NCI-H2227 treated with DMSO at 0.1 percent for 48 hours (cell line): Measurements from ENCODE around the gene MTCL1.

Experiments
- DNase-seq: peaks from one replicate; lab custom pipeline; 2025; lab: John Stamatoyannopoulos, UW

Gene MTCL1

DNA sequence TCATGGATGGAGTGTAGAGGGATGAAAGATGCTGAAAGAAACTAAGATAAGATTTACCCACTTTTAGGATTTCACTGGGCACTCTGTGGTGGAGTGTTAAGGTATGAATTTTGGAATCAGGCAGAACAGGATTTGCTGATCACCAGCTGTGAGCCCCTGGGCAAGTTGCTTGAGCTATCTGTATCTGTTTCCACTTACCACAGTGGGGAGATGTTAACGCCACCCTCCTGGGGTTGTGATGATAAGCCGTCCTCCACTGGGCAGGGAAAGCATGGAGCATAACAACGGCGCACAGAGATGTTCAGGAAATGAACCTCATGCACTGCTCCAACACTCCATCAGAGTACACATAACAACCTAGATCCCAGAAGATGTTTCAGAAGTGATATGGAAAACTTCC lies 160.6 kb downstream of the MTCL1 start:
- DNase-seq, result no peak

DNA sequence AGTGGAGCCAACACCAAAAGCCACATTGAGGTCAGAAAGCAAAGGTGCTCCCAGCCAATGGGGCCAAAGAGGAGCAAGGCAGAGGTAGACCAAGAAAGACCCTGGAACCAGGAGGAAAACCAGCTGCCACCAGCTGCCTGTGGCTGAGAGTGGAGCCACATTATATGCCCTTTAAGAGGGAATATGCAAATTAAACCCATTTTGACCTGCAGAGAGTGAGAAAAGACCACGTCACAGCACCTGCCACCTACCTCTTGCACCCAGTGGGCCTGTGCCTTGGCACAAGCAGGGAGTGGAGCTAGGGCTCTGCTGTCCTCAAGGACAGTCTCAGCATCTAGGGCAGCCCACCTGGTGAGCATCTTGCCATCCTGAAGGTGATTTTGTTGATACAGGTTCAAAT lies 161.3 kb downstream of the MTCL1 start:
- DNase-seq, result no peak

DNA sequence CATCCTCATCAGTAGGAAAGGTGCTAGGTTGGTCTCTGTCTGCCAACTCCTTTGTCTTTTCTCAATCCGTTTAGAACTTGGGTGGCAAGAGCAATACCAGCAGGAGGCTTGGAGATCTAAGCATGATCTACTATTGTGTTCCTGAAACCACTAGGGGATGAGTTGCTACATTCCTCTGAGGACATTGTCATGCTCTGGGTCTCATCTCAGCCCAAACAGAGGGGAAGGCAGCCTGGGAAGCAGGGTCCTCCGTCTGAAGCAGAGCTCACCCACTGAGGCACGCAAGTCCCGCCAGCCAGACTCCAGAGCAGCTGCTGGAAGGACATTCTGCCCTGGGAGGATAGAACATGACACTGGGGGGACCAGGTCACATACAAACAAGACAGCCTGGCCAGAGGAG lies 162.9 kb downstream of the MTCL1 start:
- DNase-seq, result no peak

- no peak for DNase-seq
These were observed 163.5 kb downstream of the MTCL1 start for GRCh38 chr18:8868779-8869415.

DNA sequence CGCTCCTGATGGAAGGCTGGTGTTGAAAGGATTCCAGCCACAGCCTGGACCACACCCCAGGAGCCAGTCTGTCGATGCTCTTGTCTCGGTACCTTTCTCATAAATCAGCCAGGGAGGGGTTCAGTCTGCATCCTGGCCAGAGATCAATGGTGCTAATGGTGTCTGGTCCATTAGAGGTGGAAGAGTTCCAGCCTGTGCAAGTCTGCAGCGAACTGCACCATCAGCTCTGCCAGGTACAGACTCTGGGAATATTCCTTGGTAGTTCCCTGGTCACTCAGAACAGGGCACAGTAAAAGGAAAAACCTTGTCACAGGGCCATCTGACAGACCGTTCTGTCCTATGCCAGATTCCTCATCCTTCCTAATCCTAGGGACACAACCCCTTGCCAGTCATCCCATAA lies 164.3 kb downstream of the MTCL1 start:
- no peak for DNase-seq

GRCh38 chr18:8870528-8870927 lies 165.2 kb downstream of the MTCL1 start:
- peak; percentile 14 for DNase-seq

- no peak for DNase-seq
These were observed 166.1 kb downstream of the MTCL1 start for GRCh38 chr18:8871489-8871888.

- DNase-seq, result no peak
These were observed 169.5 kb downstream of the MTCL1 start for GRCh38 chr18:8874872-8875271.

GRCh38 chr18:8876887-8877286 lies 171.5 kb downstream of the MTCL1 start:
- DNase-seq, result no peak

DNA sequence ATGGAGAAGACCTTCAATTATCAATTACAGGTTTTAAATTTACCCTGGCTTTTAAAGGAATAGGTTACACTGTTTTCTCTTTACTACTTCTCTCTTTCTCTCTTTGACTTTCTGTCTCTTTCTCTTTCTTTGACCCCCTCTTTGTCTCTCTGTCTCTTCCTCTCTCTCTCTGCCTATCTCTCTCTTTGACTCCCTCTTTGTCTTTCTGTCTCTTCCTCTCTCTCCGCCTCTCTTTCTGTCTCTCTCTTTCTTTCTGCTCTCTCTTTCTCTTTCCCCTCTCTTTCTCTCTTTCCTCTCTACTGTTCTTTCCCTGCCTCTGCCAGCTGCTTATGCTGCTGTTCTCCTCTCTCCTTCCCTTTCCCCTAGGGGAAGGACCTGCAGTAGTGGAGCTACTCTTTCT lies 175.7 kb downstream of the MTCL1 start:
- DNase-seq, result no peak
